ENCODE results near the gene IGSF9. TPM values are rescaled to one million over a fixed set of nuclear protein-coding genes. Genes with fewer than 3 reads are reported as not detected.

The IGSF9 gene
- total RNA-seq, 1 donor from 2014 or later = 2.2 TPM

- TF ChIP-seq CTCF (IDR thresholded peaks at IDR 0.05) = no peak
- Histone ChIP-seq H3K27me3 (no peaks in the 10 kb centered on the region), H3K27ac (no peak overlapping the region), H3K4me3 (no peak overlapping the region), H3K36me3 (no peaks in the 10 kb centered on the region), H3K4me1 (peaks cover 17% of the 10 kb centered on the region), H3K9me3 (no peaks in the 10 kb centered on the region)
- ATAC-seq (no peak), DNase-seq (peak; percentile 27)
- intact Hi-C loops (cut with DNase I) = no loop called here
Measured at GRCh38 chr1:159927211-159927848, 18.1 kb downstream of the IGSF9 start.

GRCh38 chr1:159925719-159926078, 19.7 kb downstream of the IGSF9 start:
- intact Hi-C loops (cut with DNase I) = no loop called here
- DNase-seq (no peak), ATAC-seq (peak; percentile 0)
- Histone ChIP-seq H3K27ac (peak overlapping the region; percentile 100), H3K4me3 (peak overlapping the region; percentile 99), H3K4me1 (peaks cover 32% of the 10 kb centered on the region), H3K36me3 (peaks cover 2% of the 10 kb centered on the region), H3K9me3 (no peaks in the 10 kb centered on the region), H3K27me3 (no peaks in the 10 kb centered on the region)
- TF ChIP-seq CTCF (IDR thresholded peaks at IDR 0.05) = no peak

- H3K9me3 ChIP-seq = no peaks in the 10 kb centered on the region
- peaks cover 38% of the 10 kb centered on the region for H3K4me1 ChIP-seq
- peaks cover 9% of the 10 kb centered on the region for H3K36me3 ChIP-seq
- DNase-seq (peak; percentile 96), ATAC-seq (peak; percentile 78)
- H3K27me3 ChIP-seq = no peaks in the 10 kb centered on the region
- H3K4me3 ChIP-seq = peak within 1 kb of the TSS; percentile 99
- H3K27ac ChIP-seq = peak within 1 kb of the TSS; percentile 100
- no peak for TF ChIP-seq CTCF (IDR thresholded peaks at IDR 0.05)
- intact Hi-C loops (cut with DNase I) = no loop called here
Measured at GRCh38 chr1:159924791-159925718, 20.4 kb downstream of the IGSF9 start, which contains the start of gene TAGLN2. Gene TAGLN2, minus strand, starts transcription at chr1:159925507. Its CDS starts 4,998 bp downstream, at chr1:159920509.

GRCh38 chr1:159924025-159924790, 21.2 kb downstream of the IGSF9 start:
- Histone ChIP-seq H3K4me3 (peak overlapping the region; percentile 99), H3K27ac (peak overlapping the region; percentile 100), H3K27me3 (no peaks in the 10 kb centered on the region), H3K36me3 (peaks cover 17% of the 10 kb centered on the region), H3K4me1 (peaks cover 46% of the 10 kb centered on the region), H3K9me3 (no peaks in the 10 kb centered on the region)
- DNase-seq = peak; percentile 94
- ATAC-seq = peak; percentile 74
- TF ChIP-seq CTCF (IDR thresholded peaks at IDR 0.05) = peak; percentile 12
- intact Hi-C loops (cut with DNase I) = no loop called here

GRCh38 chr1:159923203-159924024, 22.0 kb downstream of the IGSF9 start:
- no peak for TF ChIP-seq CTCF (IDR thresholded peaks at IDR 0.05)
- H3K27me3 ChIP-seq = no peaks in the 10 kb centered on the region
- H3K27ac ChIP-seq = peak overlapping the region; percentile 100
- ATAC-seq (peak; percentile 65), DNase-seq (peak; percentile 90)
- H3K36me3 ChIP-seq = peaks cover 25% of the 10 kb centered on the region
- intact Hi-C loops (cut with DNase I) = no loop called here
- peak overlapping the region; percentile 99 for H3K4me3 ChIP-seq
- no peaks in the 10 kb centered on the region for H3K9me3 ChIP-seq
- peaks cover 54% of the 10 kb centered on the region for H3K4me1 ChIP-seq
